Esophagus mucosa (tissue), 1 donor: ENCODE measurements around the gene PRB3. TPM values are rescaled to one million over a fixed set of nuclear protein-coding genes. Genes with fewer than 3 reads are reported as not detected.
A peak's percentile ranks its signal among the peaks of the same experiment; 100 is the strongest.

Source experiments
- ATAC-seq: fragments of 200-7000 bp; cut with Tn5 transposase; one replicate; pipeline ENCODE4 v1.9.1; 2020
- total RNA-seq: library from RNA; stranded (reverse); gene quantifications from one replicate; pipeline ENCODE4 v1.2.4, GENCODE V29; 2023
- donor health status: DM: yes; HTN: yes; CAD: no.

The PRB3 gene
- total RNA-seq, result not detected

GRCh38 chr12:11269607-11270006 lies at the start of gene PRB3:
Gene PRB3, minus strand, starts transcription at chr12:11269707. Its CDS starts 38 bp downstream, at chr12:11269669.
- ATAC-seq, result no peak

GRCh38 chr12:11310336-11310735 lies 40.8 kb upstream of the PRB3 start, which contains the start of gene PRB4:
Gene PRB4, minus strand, starts transcription at chr12:11310436. Its CDS starts 38 bp downstream, at chr12:11310398.
- ATAC-seq, result no peak

- ATAC-seq, result no peak
These were observed 37.6 kb upstream of the PRB3 start for GRCh38 chr12:11307143-11307542.

GRCh38 chr12:11273449-11273848 lies 3.9 kb upstream of the PRB3 start:
- ATAC-seq, result no peak

DNA sequence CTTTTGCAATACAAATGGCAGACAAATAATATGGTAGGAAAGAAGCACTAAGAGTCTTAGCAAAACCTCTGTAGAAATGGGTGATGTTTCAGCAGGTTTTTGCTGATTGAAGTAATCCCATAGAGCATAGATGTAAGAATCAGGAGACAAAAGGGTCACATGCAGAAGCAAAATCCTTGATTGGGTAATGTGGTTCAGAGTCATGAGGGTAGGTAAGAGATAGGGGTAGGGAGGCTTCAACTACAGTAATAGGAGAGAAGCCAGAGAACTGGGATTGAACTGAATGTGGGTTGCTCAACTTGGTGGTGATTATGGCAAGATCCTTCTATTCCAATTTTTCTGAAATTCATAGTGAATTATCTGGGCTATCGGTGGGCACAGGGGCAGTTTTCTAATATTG lies 5.0 kb downstream of the PRB3 start:
- ATAC-seq, result no peak

GRCh38 chr12:11246489-11246888 lies 23.0 kb downstream of the PRB3 start:
- ATAC-seq, result no peak

GRCh38 chr12:11242656-11243055 lies 26.9 kb downstream of the PRB3 start:
- ATAC-seq, result no peak

DNA sequence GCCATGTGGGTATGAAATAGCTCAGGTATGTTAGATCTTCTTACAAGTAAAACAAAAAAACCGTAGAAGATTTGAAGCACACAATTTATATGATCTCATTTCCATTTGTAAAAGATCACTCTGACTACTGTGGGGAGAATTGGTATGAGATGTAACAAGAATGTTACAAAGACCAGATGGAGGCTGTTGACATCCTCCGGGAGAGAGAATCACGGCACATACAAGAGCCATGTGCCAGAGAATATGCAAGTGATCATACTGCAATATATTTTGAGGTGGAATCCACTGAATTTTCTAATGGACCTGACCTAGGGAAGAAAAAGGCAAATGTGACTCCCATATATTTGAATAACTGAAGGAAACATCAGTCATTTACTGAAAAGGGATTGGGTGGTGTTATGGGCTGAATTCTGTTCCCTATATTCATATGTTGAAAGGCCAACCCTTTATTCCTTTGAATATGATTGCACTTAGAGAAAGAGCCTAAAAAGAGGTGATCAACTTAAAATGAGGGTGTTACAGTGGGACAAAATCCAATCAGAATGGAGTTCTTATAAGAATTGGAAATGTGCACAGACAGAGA lies 29.1 kb downstream of the PRB3 start:
- ATAC-seq, result no peak

DNA sequence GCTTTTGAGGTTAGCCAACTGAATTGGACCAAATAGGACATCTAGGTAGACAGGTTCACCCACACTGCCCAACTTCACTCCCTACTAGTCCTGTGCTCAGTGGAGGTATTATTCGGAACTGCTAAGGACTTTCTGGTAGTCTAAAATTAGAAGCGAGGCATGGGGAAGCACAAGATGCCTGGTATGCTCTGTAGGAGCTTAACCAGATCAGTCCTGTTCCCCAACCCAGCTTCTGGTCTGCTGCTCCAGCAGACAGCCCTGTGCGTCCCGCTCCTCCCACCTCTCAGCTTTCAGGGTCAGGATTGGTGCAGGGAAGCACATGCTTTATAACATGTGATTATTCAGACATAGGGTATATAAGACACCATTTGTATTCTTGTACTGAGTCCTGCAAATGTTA lies 31.2 kb downstream of the PRB3 start:
- ATAC-seq, result no peak

GRCh38 chr12:11233532-11233931 lies 36.0 kb downstream of the PRB3 start:
- ATAC-seq, result no peak

DNA sequence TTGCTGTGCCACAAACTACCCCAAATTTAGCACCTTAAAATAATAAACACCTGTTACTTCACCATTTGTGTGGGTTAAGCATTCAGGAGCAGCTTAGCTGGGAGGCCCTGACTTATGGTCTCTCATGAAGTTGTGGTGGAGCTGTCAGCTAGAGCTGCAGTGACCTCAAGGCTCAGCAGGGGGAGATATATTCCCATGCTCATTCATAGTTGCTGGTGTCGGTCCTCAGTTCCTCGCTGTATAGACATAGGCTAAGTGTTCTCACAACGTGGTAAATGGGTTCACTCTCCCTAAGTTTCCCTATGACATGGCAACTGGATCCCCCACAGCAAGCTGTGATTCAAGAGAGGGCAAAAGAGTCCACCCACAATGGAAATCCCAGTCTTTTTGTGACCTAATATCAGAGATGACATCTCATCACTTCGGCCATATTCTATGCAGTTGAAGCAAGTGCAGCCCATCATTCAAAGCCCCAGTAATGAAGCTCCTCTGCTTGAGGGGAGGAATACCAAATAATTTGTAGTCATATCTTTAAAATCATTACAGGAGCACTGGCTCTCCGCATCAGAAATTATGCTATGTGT lies 41.1 kb downstream of the PRB3 start:
- ATAC-seq, result peak; percentile 74

DNA sequence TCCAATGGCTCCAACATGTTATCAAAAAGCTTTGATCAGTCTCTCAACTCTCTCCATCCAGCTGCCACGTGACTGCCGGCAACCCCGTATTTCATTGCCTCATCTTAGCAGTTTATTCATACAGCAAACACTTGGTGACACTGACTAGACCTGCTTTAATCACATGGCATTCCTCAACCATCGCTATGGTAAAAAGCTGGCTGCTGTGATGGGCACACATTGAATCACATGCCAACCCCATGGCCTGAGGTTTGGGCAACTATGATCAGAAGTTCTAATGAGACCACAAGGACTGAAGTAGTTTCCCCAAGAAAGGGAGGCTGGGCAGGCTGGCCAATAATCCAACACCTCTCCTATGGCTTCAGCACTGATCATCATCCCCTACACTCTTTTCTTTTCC lies 42.1 kb downstream of the PRB3 start:
- ATAC-seq, result no peak

Other genes starting within 250 kb of the PRB3 start
- gene TAS2R19, start 247.1 kb downstream of the PRB3 start, total RNA-seq, result 1.2 TPM
- gene TAS2R31, start 238.3 kb downstream of the PRB3 start, total RNA-seq, result 0.92 TPM
- 0.40 TPM for gene TAS2R46, start 207.4 kb downstream of the PRB3 start, total RNA-seq
- gene TAS2R43, start 177.4 kb downstream of the PRB3 start, total RNA-seq, result 0.84 TPM
- gene TAS2R30, start 135.1 kb downstream of the PRB3 start, total RNA-seq, result 1.1 TPM
- gene SMIM10L1, start 98.5 kb downstream of the PRB3 start, total RNA-seq, result 4.0 TPM
- not detected for gene TAS2R42, start 82.8 kb downstream of the PRB3 start, total RNA-seq
- not detected for gene PRB4, start 40.7 kb upstream of the PRB3 start, total RNA-seq
- not detected for gene PRB2, start 125.9 kb upstream of the PRB3 start, total RNA-seq